Stimulated activated effector memory CD8-positive, alpha-beta T cell treated with anti-CD3 and anti-CD28 coated beads, Interleukin-12 subunit alpha, Interleukin-12 subunit beta, amount 100 ng/mL, for 72 hours (primary cell): ENCODE results near the gene BLOC1S5.
"Not testable (repeated sequence)": the region's sequence is repeated elsewhere in the genome, so short reads cannot be mapped to it uniquely, and the experiment has no call there.

Source experiments
- ATAC-seq: fragments of 150-1000 bp; cut with Tn5 transposase; 2 replicates; pipeline ENCODE4 v1.10.0; 2021
- DNase-seq, 2 donors: peaks; one replicate each; pipeline ENCODE4 v3.0.0; 2021 to 2022; ENCODE audit warnings: low spot score in 2 of 2
- H3K27ac Mint-ChIP-seq: one replicate; pipeline ENCODE4 v1.8.0; 2022; ENCODE audit warnings: mild to moderate bottlenecking, mixed read lengths
- H3K36me3 Mint-ChIP-seq: one replicate; pipeline ENCODE4 v1.8.0; 2022; ENCODE audit warnings: mild to moderate bottlenecking, mixed read lengths
- H3K4me1 Mint-ChIP-seq: one replicate; pipeline ENCODE4 v1.8.0; 2022; ENCODE audit warnings: mixed read lengths
- H3K4me3 Mint-ChIP-seq: one replicate; pipeline ENCODE4 v1.8.0; 2022; ENCODE audit warnings: mild to moderate bottlenecking, mixed read lengths
- H3K9me3 Mint-ChIP-seq: one replicate; pipeline ENCODE4 v1.8.0; 2022; ENCODE audit warnings: mixed read lengths

The BLOC1S5 gene

DNA sequence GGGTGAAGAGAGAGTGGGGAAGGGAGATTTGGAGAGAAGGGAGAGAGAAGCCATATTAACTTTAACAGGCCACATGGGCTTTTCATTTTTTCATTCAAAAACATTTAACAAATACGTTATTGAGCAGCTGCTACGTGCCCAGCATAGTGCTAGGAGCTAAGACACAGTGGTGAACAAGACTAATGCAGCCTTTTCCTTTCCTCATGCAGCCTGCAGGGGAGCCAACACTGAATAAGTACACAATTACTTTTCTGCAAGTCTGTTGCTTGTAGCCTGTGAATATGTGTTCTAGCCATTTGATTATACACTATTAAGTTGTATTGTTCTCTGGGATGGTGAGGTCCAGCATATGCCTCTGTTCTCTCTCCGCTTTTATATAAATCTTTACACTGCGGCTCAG, 1.9 kb upstream of the BLOC1S5 start:
- H3K36me3 Mint-ChIP-seq, result peaks cover 20% of the 10 kb centered on the region
- no peak overlapping the region for H3K4me3 Mint-ChIP-seq
- peaks cover 15% of the 10 kb centered on the region for H3K4me1 Mint-ChIP-seq
- DNase-seq (no peak), ATAC-seq (no peak)
- H3K27ac Mint-ChIP-seq, result no peak overlapping the region
- H3K9me3 Mint-ChIP-seq, result no peaks in the 10 kb centered on the region

DNA sequence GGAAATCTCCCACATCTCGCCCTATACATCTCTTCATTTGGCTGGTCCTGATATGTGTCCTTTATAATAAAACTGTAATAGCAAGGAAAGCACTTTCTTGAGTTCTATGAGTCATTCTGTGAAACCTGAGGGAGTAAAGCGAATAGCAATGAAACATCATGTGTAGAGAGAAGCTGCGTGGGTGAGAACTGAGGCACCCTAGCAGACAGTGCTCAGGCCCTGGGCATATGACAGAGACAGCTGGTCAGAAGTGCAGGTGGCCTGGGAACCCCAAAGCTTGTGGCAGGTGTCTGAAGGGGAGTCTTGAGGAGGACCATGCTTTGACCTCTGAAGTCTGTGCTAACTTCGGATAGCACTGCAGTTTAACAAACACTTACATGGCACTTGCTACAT, 1.3 kb upstream of the BLOC1S5 start:
- Mint-ChIP-seq H3K4me3 (peak overlapping the region; percentile 91), H3K36me3 (peaks cover 25% of the 10 kb centered on the region), H3K9me3 (no peaks in the 10 kb centered on the region), H3K27ac (peak overlapping the region; percentile 97), H3K4me1 (peaks cover 15% of the 10 kb centered on the region)
- DNase-seq (peak; percentile 27 to 69), ATAC-seq (peak; percentile 79)

GRCh38 chr6:8064638-8065518, 689 bp upstream of the BLOC1S5 start:
- H3K4me3 Mint-ChIP-seq, result peak overlapping the region; percentile 91
- H3K9me3 Mint-ChIP-seq, result no peaks in the 10 kb centered on the region
- peak in 1 of 2 donors; percentile 59 for DNase-seq
- H3K36me3 Mint-ChIP-seq, result peaks cover 31% of the 10 kb centered on the region
- peaks cover 19% of the 10 kb centered on the region for H3K4me1 Mint-ChIP-seq
- no peak for ATAC-seq
- H3K27ac Mint-ChIP-seq, result peak overlapping the region; percentile 97

DNA sequence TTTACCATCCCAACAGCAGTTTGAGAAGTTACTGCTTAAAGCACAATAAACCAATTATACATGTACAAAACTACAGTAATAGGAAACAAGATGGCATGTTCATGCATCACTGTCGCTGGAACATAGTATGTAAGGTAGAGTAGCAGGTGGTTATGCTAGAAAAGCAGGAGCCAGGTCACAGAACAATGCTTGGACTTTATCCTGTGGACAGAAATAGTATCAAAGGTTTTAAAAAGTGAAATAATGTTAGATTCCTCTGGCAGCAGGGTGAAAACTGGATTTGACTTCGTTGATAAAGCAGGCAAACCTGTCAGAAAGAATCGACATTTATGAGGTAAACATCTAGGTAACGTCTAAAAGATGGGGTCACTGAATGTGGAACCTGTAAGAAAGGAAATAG, 2.5 kb downstream of the BLOC1S5 start:
- no peak for ATAC-seq
- Mint-ChIP-seq H3K36me3 (peaks cover 53% of the 10 kb centered on the region), H3K27ac (no peak overlapping the region), H3K4me1 (peaks cover 20% of the 10 kb centered on the region), H3K4me3 (no peak overlapping the region), H3K9me3 (no peaks in the 10 kb centered on the region)
- no peak for DNase-seq

DNA sequence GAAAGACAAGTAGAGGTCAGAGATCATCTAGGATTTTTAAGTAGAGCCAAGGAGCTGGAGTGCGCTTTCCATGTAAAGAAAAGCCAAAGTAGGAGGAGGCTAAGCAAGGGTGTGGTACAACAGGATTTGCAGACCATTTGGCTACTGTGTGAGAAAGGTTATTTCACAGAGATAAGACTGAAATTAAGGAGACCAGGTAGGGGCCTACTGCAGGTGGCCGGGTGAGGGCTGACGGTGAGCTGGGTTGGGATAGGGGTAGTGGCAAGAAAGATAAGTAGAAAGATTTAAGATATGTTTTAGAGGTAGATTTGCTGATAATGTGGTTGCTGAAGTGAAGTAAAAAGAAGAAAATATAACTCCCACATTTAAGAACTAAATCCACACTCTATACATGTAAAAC, 3.8 kb downstream of the BLOC1S5 start:
- peaks cover 54% of the 10 kb centered on the region for H3K36me3 Mint-ChIP-seq
- no peak for ATAC-seq
- no peak for DNase-seq
- peaks cover 12% of the 10 kb centered on the region for H3K4me1 Mint-ChIP-seq
- no peak overlapping the region for H3K4me3 Mint-ChIP-seq
- H3K9me3 Mint-ChIP-seq, result no peaks in the 10 kb centered on the region
- peak overlapping the region; percentile 1 for H3K27ac Mint-ChIP-seq

GRCh38 chr6:8059129-8059528, 5.1 kb downstream of the BLOC1S5 start:
- H3K4me1 Mint-ChIP-seq, result peaks cover 6% of the 10 kb centered on the region
- H3K27ac Mint-ChIP-seq, result no peak overlapping the region
- ATAC-seq (no peak), DNase-seq (no peak)
- no peaks in the 10 kb centered on the region for H3K9me3 Mint-ChIP-seq
- peaks cover 59% of the 10 kb centered on the region for H3K36me3 Mint-ChIP-seq
- H3K4me3 Mint-ChIP-seq, result no peak overlapping the region

DNA sequence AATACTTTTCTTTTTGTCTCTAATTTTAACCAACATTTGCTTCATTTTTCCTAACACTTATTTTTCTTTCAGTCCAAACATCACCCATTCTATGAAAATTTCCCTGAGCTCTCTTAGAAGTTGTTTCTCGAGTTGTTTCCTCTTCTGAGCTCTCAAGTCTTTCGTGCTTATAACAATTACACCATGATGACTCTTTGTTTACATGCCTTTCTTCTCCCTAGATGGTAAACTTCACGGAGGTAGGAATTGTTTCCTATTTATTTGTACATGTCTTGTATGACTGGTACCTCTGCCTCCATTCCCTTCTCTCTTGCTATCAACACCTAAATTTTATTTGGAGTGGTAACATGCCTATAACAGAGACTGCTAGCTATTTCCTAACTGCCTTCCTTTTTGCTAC, 6.4 kb downstream of the BLOC1S5 start:
- peak overlapping the region; percentile 40 for H3K27ac Mint-ChIP-seq

DNA sequence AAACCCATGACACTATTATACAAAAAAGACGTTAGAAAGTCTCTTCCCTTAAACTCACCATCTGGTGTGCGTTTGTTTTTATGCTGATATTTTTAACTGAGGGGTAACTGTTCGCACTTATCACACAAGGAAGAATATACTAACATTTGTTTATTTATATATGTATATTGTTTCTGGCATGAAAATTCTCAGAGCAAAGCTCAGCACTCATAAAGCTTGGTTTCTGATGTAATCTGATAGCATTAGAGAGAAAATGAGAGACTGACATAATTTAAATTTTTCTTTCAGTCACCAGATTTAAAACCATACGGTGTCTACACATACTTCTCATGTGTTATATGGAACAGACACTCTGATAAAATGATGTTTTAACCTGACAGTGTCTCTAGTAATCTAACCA, 6.9 kb downstream of the BLOC1S5 start:
- Mint-ChIP-seq H3K4me1 (peaks cover 6% of the 10 kb centered on the region), H3K9me3 (no peaks in the 10 kb centered on the region), H3K4me3 (no peak overlapping the region), H3K36me3 (peaks cover 51% of the 10 kb centered on the region), H3K27ac (peak overlapping the region; percentile 40)
- DNase-seq (no peak), ATAC-seq (no peak)

More for the DNA sequence above, 6.4 kb downstream of the BLOC1S5 start:
- H3K4me3 Mint-ChIP-seq, result no peak overlapping the region
- peaks cover 56% of the 10 kb centered on the region for H3K36me3 Mint-ChIP-seq
- H3K4me1 Mint-ChIP-seq, result peaks cover 6% of the 10 kb centered on the region
- ATAC-seq, result no peak
- no peak for DNase-seq
- no peaks in the 10 kb centered on the region for H3K9me3 Mint-ChIP-seq

DNA sequence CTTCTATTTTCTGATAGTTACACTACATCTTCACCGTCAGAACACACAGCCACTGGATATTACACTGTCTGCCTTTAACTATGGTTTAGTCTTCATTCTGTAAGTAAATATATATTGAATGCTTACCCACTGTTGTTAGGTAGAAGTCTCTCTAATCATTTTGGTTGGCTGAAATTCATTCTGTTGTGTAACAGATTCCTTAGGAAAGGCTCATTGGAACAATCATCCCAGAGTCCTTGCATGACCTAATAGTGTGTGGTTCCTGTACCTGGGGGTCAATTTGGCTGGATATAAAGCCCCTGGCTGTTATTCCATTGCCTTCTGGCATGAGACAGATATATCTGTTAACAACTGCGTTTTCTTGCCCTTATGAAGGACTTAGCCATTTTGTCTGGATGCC, 9.9 kb downstream of the BLOC1S5 start:
- DNase-seq (no peak), ATAC-seq (no peak)
- Mint-ChIP-seq H3K36me3 (peaks cover 40% of the 10 kb centered on the region), H3K4me1 (no peaks in the 10 kb centered on the region), H3K27ac (no peak overlapping the region), H3K9me3 (no peaks in the 10 kb centered on the region), H3K4me3 (no peak overlapping the region)

GRCh38 chr6:8047541-8048292, 16.5 kb downstream of the BLOC1S5 start:
- ATAC-seq, result no peak
- Mint-ChIP-seq H3K27ac (no peak overlapping the region), H3K4me1 (peaks cover 7% of the 10 kb centered on the region), H3K36me3 (peaks cover 5% of the 10 kb centered on the region), H3K4me3 (no peak overlapping the region), H3K9me3 (no peaks in the 10 kb centered on the region)
- DNase-seq, result no peak

GRCh38 chr6:8045769-8046168, 18.4 kb downstream of the BLOC1S5 start:
- DNase-seq, H3K9me3 Mint-ChIP-seq, H3K4me3 Mint-ChIP-seq, H3K36me3 Mint-ChIP-seq, H3K4me1 Mint-ChIP-seq, H3K27ac Mint-ChIP-seq, ATAC-seq: not testable (repeated sequence)

GRCh38 chr6:8043221-8043620, 21.0 kb downstream of the BLOC1S5 start:
- Mint-ChIP-seq H3K4me3 (no peak overlapping the region), H3K4me1 (peaks cover 7% of the 10 kb centered on the region), H3K9me3 (peaks cover 3% of the 10 kb centered on the region), H3K27ac (peak overlapping the region; percentile 61), H3K36me3 (peaks cover 29% of the 10 kb centered on the region)
- DNase-seq (no peak), ATAC-seq (no peak)

DNA sequence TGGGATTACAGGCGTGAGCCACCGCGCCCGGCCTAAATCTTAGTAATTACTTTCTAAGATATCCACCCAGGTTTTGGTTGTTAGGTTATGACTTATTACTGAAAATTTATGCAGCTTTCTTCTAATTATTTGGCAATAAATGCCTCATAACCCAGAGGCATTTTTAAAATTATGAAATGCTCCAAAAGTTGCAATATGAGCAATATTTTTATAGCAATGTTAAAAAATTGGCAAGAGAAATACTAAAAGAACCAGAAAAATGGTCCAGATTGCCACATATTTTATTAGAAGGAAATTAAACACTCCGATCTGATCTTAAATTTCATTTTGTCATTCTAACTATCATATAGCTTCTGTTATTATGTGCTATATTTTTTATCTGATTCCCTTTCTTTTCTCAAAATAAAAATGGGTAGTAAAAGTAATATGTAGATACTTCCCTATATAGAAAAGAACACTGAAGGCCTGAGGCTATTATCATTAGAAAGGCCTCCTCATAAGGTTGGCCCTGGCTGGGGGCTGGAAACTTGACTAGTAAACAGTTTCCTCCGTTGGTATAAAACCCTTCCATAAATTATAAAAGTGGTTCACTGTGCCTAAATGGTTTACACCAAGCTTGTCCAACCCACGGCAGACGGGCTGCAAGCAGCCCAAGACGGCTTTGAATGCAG, 22.1 kb downstream of the BLOC1S5 start:
- peaks cover 3% of the 10 kb centered on the region for H3K9me3 Mint-ChIP-seq
- peaks cover 19% of the 10 kb centered on the region for H3K4me1 Mint-ChIP-seq
- ATAC-seq, result no peak
- H3K4me3 Mint-ChIP-seq, result no peak overlapping the region
- peaks cover 40% of the 10 kb centered on the region for H3K36me3 Mint-ChIP-seq
- no peak for DNase-seq
- peak overlapping the region; percentile 61 for H3K27ac Mint-ChIP-seq

- not testable (repeated sequence) for H3K27ac Mint-ChIP-seq, ATAC-seq, DNase-seq, H3K9me3 Mint-ChIP-seq, H3K4me3 Mint-ChIP-seq
- H3K36me3 Mint-ChIP-seq, result peaks cover 24% of the 10 kb centered on the region
- peaks cover 46% of the 10 kb centered on the region for H3K4me1 Mint-ChIP-seq
Observed at GRCh38 chr6:8034107-8034506, 30.1 kb downstream of the BLOC1S5 start.

DNA sequence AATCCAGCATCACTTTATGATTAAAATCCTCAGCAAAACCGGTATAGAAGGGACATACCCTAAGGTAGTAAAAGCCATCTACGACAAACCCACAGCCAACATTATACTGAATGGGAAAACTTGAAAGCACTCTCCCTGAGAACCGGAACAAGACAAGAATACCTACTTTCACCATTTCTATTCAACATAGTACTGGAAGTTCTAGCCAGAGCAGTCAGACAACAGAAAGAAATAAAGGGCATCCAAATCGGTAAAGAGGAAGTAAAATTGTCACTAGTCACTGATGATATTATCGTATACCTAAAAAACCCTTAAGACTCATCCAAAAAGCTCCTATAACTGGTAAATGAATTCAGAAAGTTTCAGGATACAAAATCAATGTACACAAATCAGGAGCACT, 33.3 kb downstream of the BLOC1S5 start:
- Mint-ChIP-seq H3K4me1 (peaks cover 23% of the 10 kb centered on the region), H3K9me3 (peaks cover 3% of the 10 kb centered on the region), H3K36me3 (peaks cover 20% of the 10 kb centered on the region), H3K4me3 (no peak overlapping the region), H3K27ac (no peak overlapping the region)
- ATAC-seq (no peak), DNase-seq (no peak)
